ENCODE data around the gene PIAS4. TPM values are rescaled to one million over a fixed set of nuclear protein-coding genes. Genes with fewer than 3 reads are reported as not detected.

PIAS4 gene
- total and polyA plus RNA-seq, 10 of the 15 experiments (the other 5 are each of a cell fraction or from before 2014, with no cell fraction given) = 0.13 to 25.1 (median 11.3) TPM

GRCh38 chr19:3976495-3977241, 30.9 kb upstream of the PIAS4 start:
- Histone ChIP-seq H3K27ac (ENCODE audit: control insufficient read depth, insufficient read depth) (no peak overlapping the region), H3K4me3 (no peak overlapping the region), H3K9ac (ENCODE audit: control insufficient read depth, insufficient read depth, low read length) (no peak overlapping the region), H3K27me3 (replicated peaks in 1 of 2; ENCODE audit: control insufficient read depth in 2 of 2, insufficient read depth in 2 of 2, low read length in 1 of 2) (no peaks in the 10 kb centered on the region), H2AFZ (ENCODE audit: control insufficient read depth, low read depth, low read length) (no peak overlapping the region), H3K4me2 (ENCODE audit: control insufficient read depth, insufficient read depth) (peak overlapping the region; percentile 33; the same call in 1 of the 2 replicates), H3K79me2 (ENCODE audit: control insufficient read depth, insufficient read depth, low read length) (peaks cover 41% of the 10 kb centered on the region), H4K20me1 (ENCODE audit: control insufficient read depth, insufficient read depth) (peaks cover 31% of the 10 kb centered on the region), H3K4me1 (ENCODE audit: control insufficient read depth, insufficient read depth, low read length) (peaks cover 3% of the 10 kb centered on the region), H3K36me3 (ENCODE audit: control insufficient read depth in 2 of 2, insufficient read depth in 2 of 2, low read length in 1 of 2) (peaks cover 31 to 56% of the 10 kb centered on the region in 2 experiments), H3K9me3 (replicated peaks; ENCODE audit: control insufficient read depth, insufficient read depth, low read length) (no peaks in the 10 kb centered on the region)
- RAD21 ChIA-PET (ENCODE audit: unreplicated experiment) = no interaction called here
- FAIRE-seq (no peak), ATAC-seq (no peak; the same call in 2 of the 3 replicates), DNase-seq (ENCODE audit: low read depth, low spot score) (no peak)
- 87% methylated on average over 29 of the region's 29 CpGs for WGBS (ENCODE audit: insufficient coverage, insufficient replicate concordance, low lambda C conversion rate, missing lambda C conversion rate)
- TF ChIP-seq ASH2L (IDR thresholded peaks at IDR 0.05; ENCODE audit: borderline replicate concordance, low read depth) = no peak
- TF ChIP-seq LARP7 (IDR thresholded peaks at IDR 0.05) = no peak
- peak; percentile 51 for TF ChIP-seq POLR2AphosphoS5 (IDR thresholded peaks at IDR 0.05; ENCODE audit: low read length)
- peak; percentile 26; the same call in 1 of the 2 replicates for TF ChIP-seq SMAD5 (IDR thresholded peaks at IDR 0.05; ENCODE audit: low read depth)
- TF ChIP-seq POLR2A (IDR thresholded peaks at IDR 0.05; ENCODE audit: low read depth, low read length) = peak; percentile 81
- TF ChIP-seq BACH1 (IDR thresholded peaks at IDR 0.05; ENCODE audit: borderline replicate concordance) = peak; percentile 35; the same call in 1 of the 2 replicates
- SMC1A ChIA-PET (ENCODE audit: uncharacterized antibody, unreplicated experiment) = no interaction called here
- in situ Hi-C loops (cut with MboI) (no loop called here), intact Hi-C loops (cut with micrococcal nuclease; ENCODE audit: unreplicated experiment) (no loop called here)
- POLR2A ChIA-PET = interaction anchor here (0.6 kb wide), 1 partner anchor 167 kb away, joined by 6 read pairs; no protein-coding TSS in a partner anchor
- CTCF ChIA-PET = no interaction called here
- no TSS peak for BruUV-seq (replicated peaks)
